Ovary (tissue), 3 donors: ENCODE data around the gene MDFIC2.

Experiments used
- CTCF ChIP-seq, 3 donors: fragments of 450-650 bp in 2 of 3; fragments of 200-600 bp in 1 of 3; IDR thresholded peaks; one replicate each; pipeline versions ENCODE4 v1.5.1 to v1.8.0; 2016 to 2022; ENCODE audit warnings: antibody characterized with exemption in 3 of 3, mild to moderate bottlenecking in 1 of 3
- POLR2A ChIP-seq: fragments of 450-650 bp; IDR thresholded peaks from one replicate; pipeline ENCODE4 v1.6.1; 2017; ENCODE audit warnings: antibody characterized with exemption, mild to moderate bottlenecking, moderate library complexity
- donor health status: DM: no; HTN: no; CAD: no.

DNA sequence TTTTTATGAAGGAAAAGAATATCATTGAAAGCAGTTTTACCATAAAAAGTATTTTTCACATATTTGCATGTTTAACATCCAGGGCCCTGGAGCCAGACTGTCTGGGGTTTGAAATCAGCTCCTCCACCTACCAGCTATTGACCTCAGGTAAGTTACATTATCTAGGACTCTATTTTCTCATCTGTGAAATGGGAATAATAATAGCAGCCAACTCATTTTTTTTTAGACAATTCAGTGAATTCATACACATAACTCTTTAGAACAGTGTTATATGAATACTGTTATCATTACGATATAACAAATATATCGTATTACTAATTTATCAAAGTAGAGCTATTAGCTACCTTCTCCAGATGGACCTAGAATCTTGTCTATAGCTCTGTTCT lies 21.3 kb downstream of the MDFIC2 start:
- TF ChIP-seq CTCF (IDR thresholded peaks at IDR 0.05) (no peak), POLR2A (no peak)
